ENCODE results near the gene EYA3. TPM values are rescaled to one million over a fixed set of nuclear protein-coding genes. Genes with fewer than 3 reads are reported as not detected.

The EYA3 gene
- total RNA-seq, 1 donor from 2014 or later: 41.3 TPM

DNA sequence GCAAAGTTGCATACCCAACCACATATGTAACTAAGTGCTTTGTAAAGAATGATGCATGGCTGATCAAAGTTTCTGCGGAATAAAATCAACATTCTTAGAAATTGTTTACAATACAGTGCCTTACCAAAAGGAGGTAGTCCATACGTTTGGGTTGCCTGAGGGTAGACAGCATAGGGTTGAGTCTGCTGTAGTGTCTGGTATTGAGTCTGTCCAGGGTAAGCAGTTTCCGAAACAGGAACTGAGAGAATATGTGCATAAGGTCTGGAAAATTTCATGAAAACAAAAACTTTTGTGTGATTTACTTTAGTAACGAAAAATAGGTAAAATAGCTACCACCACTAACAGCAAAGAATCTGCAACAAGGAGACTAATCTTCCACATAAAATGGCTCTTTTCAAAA is 53.0 kb downstream of the EYA3 start:
- Mint-ChIP-seq H3K9me3 (ENCODE audit: low read depth) (no peaks in the 10 kb centered on the region), H3K27me3 (no peaks in the 10 kb centered on the region), H3K4me1 (ENCODE audit: low read depth) (no peaks in the 10 kb centered on the region), H3K36me3 (ENCODE audit: insufficient read depth) (peaks cover 1% of the 10 kb centered on the region), H3K27ac (no peak overlapping the region), H3K4me3 (ENCODE audit: low read depth) (no peak overlapping the region)
- no peak for TF ChIP-seq CTCF (IDR thresholded peaks at IDR 0.05; ENCODE audit: unreplicated experiment)
- no peak for DNase-seq (ENCODE audit: low spot score, unreplicated experiment)

GRCh38 chr1:28032281-28032680 is 56.1 kb downstream of the EYA3 start:
- Mint-ChIP-seq H3K27me3 (no peaks in the 10 kb centered on the region), H3K4me1 (ENCODE audit: low read depth) (no peaks in the 10 kb centered on the region), H3K27ac (no peak overlapping the region), H3K4me3 (ENCODE audit: low read depth) (no peak overlapping the region), H3K9me3 (ENCODE audit: low read depth) (no peaks in the 10 kb centered on the region), H3K36me3 (ENCODE audit: insufficient read depth) (peaks cover 1% of the 10 kb centered on the region)
- no peak for TF ChIP-seq CTCF (IDR thresholded peaks at IDR 0.05; ENCODE audit: unreplicated experiment)
- no peak for DNase-seq (ENCODE audit: low spot score, unreplicated experiment)

DNA sequence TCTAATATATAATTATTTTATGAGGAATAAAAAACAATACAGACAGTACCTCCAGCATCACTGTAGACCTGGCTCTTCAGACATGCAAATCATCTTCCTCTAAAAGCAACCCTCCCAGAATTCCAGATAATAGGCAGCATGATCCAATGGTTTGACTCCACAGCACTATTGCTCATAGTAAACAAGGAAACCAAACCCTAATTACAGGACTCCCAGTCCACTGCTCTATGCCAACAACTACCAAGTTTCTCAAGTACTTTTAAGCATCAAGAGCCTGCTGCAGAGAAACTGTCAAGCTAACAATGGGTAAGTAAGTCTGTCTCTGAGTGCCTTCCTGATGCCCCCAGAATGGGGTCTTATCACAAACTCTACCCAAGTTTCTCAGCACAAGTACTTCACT is 57.2 kb downstream of the EYA3 start:
- no peaks in the 10 kb centered on the region for H3K9me3 Mint-ChIP-seq (ENCODE audit: low read depth)
- H3K4me3 Mint-ChIP-seq (ENCODE audit: low read depth): no peak overlapping the region
- H3K27me3 Mint-ChIP-seq: no peaks in the 10 kb centered on the region
- TF ChIP-seq CTCF (IDR thresholded peaks at IDR 0.05; ENCODE audit: unreplicated experiment): no peak
- DNase-seq (ENCODE audit: low spot score, unreplicated experiment): no peak
- H3K4me1 Mint-ChIP-seq (ENCODE audit: low read depth): no peaks in the 10 kb centered on the region
- H3K27ac Mint-ChIP-seq: no peak overlapping the region
- peaks cover 1% of the 10 kb centered on the region for H3K36me3 Mint-ChIP-seq (ENCODE audit: insufficient read depth)

- peaks cover 3% of the 10 kb centered on the region for H3K36me3 Mint-ChIP-seq (ENCODE audit: insufficient read depth)
- H3K27ac Mint-ChIP-seq: no peak overlapping the region
- no peaks in the 10 kb centered on the region for H3K4me1 Mint-ChIP-seq (ENCODE audit: low read depth)
- DNase-seq (ENCODE audit: low spot score, unreplicated experiment): no peak
- no peaks in the 10 kb centered on the region for H3K9me3 Mint-ChIP-seq (ENCODE audit: low read depth)
- no peaks in the 10 kb centered on the region for H3K27me3 Mint-ChIP-seq
- TF ChIP-seq CTCF (IDR thresholded peaks at IDR 0.05; ENCODE audit: unreplicated experiment): no peak
- no peak overlapping the region for H3K4me3 Mint-ChIP-seq (ENCODE audit: low read depth)
These were observed 59.3 kb downstream of the EYA3 start for GRCh38 chr1:28028873-28029654.

DNA sequence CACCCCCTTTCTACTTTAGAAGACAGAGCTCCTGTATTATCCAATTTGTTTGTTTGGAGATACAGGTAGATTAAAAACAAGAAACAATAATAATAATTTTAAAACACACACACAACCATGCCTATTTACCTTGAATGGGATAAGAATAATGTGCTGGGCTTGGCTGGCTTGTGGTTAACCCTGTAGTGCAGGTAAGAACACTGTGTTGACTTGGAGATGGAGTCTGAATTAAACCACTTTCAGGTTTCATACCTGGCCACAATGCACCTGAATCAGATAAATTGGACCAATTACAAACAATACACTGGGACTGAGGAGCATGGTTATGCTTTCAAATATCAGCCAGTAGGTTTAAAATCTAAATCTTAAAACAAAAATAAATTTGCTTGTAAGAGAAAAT is 60.8 kb downstream of the EYA3 start:
- no peak for TF ChIP-seq CTCF (IDR thresholded peaks at IDR 0.05; ENCODE audit: unreplicated experiment)

More for the DNA sequence above, 60.8 kb downstream of the EYA3 start:
- Mint-ChIP-seq H3K27me3 (no peaks in the 10 kb centered on the region), H3K4me3 (ENCODE audit: low read depth) (no peak overlapping the region), H3K9me3 (ENCODE audit: low read depth) (no peaks in the 10 kb centered on the region), H3K4me1 (ENCODE audit: low read depth) (no peaks in the 10 kb centered on the region), H3K36me3 (ENCODE audit: insufficient read depth) (peaks cover 4% of the 10 kb centered on the region), H3K27ac (no peak overlapping the region)
- no peak for DNase-seq (ENCODE audit: low spot score, unreplicated experiment)
